ENCODE results near the gene STOML1. TPM values are rescaled to one million over a fixed set of nuclear protein-coding genes. Genes with fewer than 3 reads are reported as not detected.

STOML1 gene
- total and polyA plus RNA-seq, 3 donors from 2014 or later: 18.2 to 25.6 (median 20.1) TPM

GRCh38 chr15:73950479-73950830, 41.6 kb downstream of the STOML1 start:
- Histone ChIP-seq H3K9me3 (no peaks in the 10 kb centered on the region), H3K27ac (peak overlapping the region; percentile 21 to 96), H3K4me1 (peaks cover 20% of the 10 kb centered on the region), H3K4me3 (no peak overlapping the region), H3K36me3 (ENCODE audit: low read depth, missing control alignments) (no peaks in the 10 kb centered on the region), H3K27me3 (no peaks in the 10 kb centered on the region)
- TF ChIP-seq CTCF (IDR thresholded peaks at IDR 0.05) (no peak), POLR2A (IDR thresholded peaks at IDR 0.05) (no peak)
- DNase-seq: no peak
- intact Hi-C loops (cut with DNase I; ENCODE audit: low total_unique reads): no loop called here

- no peak for DNase-seq
- Histone ChIP-seq H3K4me3 (no peak overlapping the region), H3K36me3 (ENCODE audit: low read depth, missing control alignments) (no peaks in the 10 kb centered on the region), H3K27ac (no peak overlapping the region), H3K9me3 (no peaks in the 10 kb centered on the region), H3K4me1 (peaks cover 24% of the 10 kb centered on the region), H3K27me3 (no peaks in the 10 kb centered on the region)
- TF ChIP-seq CTCF (IDR thresholded peaks at IDR 0.05) (no peak), POLR2A (IDR thresholded peaks at IDR 0.05) (no peak)
- intact Hi-C loops (cut with DNase I; ENCODE audit: low total_unique reads): no loop called here
- WGBS, 2 donors: 90 to 98% methylated on average over 7 to 10 of the region's 10 CpGs
Observed at GRCh38 chr15:73949496-73949895, 42.6 kb downstream of the STOML1 start.

GRCh38 chr15:73948982-73949381, 43.1 kb downstream of the STOML1 start:
- intact Hi-C loops (cut with DNase I; ENCODE audit: low total_unique reads): no loop called here
- Histone ChIP-seq H3K27me3 (no peaks in the 10 kb centered on the region), H3K4me1 (peaks cover 24% of the 10 kb centered on the region), H3K4me3 (no peak overlapping the region), H3K9me3 (no peaks in the 10 kb centered on the region), H3K36me3 (ENCODE audit: low read depth, missing control alignments) (no peaks in the 10 kb centered on the region), H3K27ac (no peak overlapping the region)
- TF ChIP-seq CTCF (IDR thresholded peaks at IDR 0.05) (no peak), POLR2A (IDR thresholded peaks at IDR 0.05) (no peak)
- DNase-seq: no peak
- 74 to 77% methylated on average over 4 of the region's 4 CpGs for WGBS, 2 donors

GRCh38 chr15:73948396-73948795, 43.7 kb downstream of the STOML1 start:
- no peak overlapping the region for H3K27ac ChIP-seq
- intact Hi-C loops (cut with DNase I; ENCODE audit: low total_unique reads): no loop called here
- no peaks in the 10 kb centered on the region for H3K36me3 ChIP-seq (ENCODE audit: low read depth, missing control alignments)
- no peak for DNase-seq
- peaks cover 24% of the 10 kb centered on the region for H3K4me1 ChIP-seq
- H3K27me3 ChIP-seq: no peaks in the 10 kb centered on the region
- WGBS, 2 donors: 93 to 99% methylated on average over 4 of the region's 4 CpGs
- TF ChIP-seq POLR2A (IDR thresholded peaks at IDR 0.05) (no peak), CTCF (IDR thresholded peaks at IDR 0.05) (no peak)
- H3K9me3 ChIP-seq: no peaks in the 10 kb centered on the region
- no peak overlapping the region for H3K4me3 ChIP-seq

- H3K4me1 ChIP-seq: peaks cover 22% of the 10 kb centered on the region
- H3K27ac ChIP-seq: no peak overlapping the region
- no peak for TF ChIP-seq CTCF (IDR thresholded peaks at IDR 0.05)
- no peak for TF ChIP-seq POLR2A (IDR thresholded peaks at IDR 0.05)
- no peaks in the 10 kb centered on the region for H3K9me3 ChIP-seq
- DNase-seq: no peak
- no peaks in the 10 kb centered on the region for H3K27me3 ChIP-seq
- WGBS, 2 donors: 94 to 97% methylated on average over 7 to 9 of the region's 9 CpGs
- H3K36me3 ChIP-seq (ENCODE audit: low read depth, missing control alignments): no peaks in the 10 kb centered on the region
- intact Hi-C loops (cut with DNase I; ENCODE audit: low total_unique reads): no loop called here
- H3K4me3 ChIP-seq: no peak overlapping the region
Observed at GRCh38 chr15:73947651-73948050, 44.4 kb downstream of the STOML1 start.
